Left ventricle myocardium inferior (tissue), 1 donor: ENCODE measurements around the gene C10orf62. TPM values are rescaled to one million over a fixed set of nuclear protein-coding genes. Genes with fewer than 3 reads are reported as not detected.

ENCODE experiments used
- DNase-seq: peaks from one replicate; pipeline ENCODE4 v3.0.0-alpha.2; 2020
- H3K27ac ChIP-seq: fragments of 200-600 bp; replicated peaks from 2 replicates; pipeline ENCODE4 v1.8.0; 2021
- H3K27me3 ChIP-seq: fragments of 200-600 bp; 2 replicates; pipeline ENCODE4 v1.8.0; 2021; ENCODE audit warnings: low read depth
- H3K36me3 ChIP-seq: fragments of 200-600 bp; 2 replicates; pipeline ENCODE4 v1.8.0; 2021
- H3K4me1 ChIP-seq: fragments of 200-600 bp; 2 replicates; pipeline ENCODE4 v1.8.0; 2021
- H3K4me3 ChIP-seq: fragments of 200-600 bp; 2 replicates; pipeline ENCODE4 v1.8.0; 2021; ENCODE audit warnings: mild to moderate bottlenecking, moderate library complexity
- H3K9me3 ChIP-seq: fragments of 200-600 bp; replicated peaks from 2 replicates; pipeline ENCODE4 v1.8.0; 2021
- intact Hi-C: fragments of 100-400 bp; cut with micrococcal nuclease; formaldehyde crosslinking; loops from one replicate; pipeline ENCODE4 v1.11.0; 2022
- total RNA-seq: library from RNA; stranded (reverse); fragmentation: NEBNext Ultra II Directional; extraction: Animal tissue kit (Norgen Biotek cat#: 25700); gene quantifications from one replicate; pipeline ENCODE4 v1.2.1, GENCODE V29; 2021
- TF ChIP-seq, protein P1 (sequence below): fragments of 200-600 bp; IDR thresholded peaks from 2 replicates; pipeline ENCODE4 v1.8.0; 2021; ENCODE audit warnings: antibody characterized with exemption, mild to moderate bottlenecking, borderline replicate concordance
- donor health status: DM: no; HTN: yes; CAD: no; lungs with severe emphysema.

Gene C10orf62
- total RNA-seq, 1 donor from 2014 or later, result 1.5 TPM

DNA sequence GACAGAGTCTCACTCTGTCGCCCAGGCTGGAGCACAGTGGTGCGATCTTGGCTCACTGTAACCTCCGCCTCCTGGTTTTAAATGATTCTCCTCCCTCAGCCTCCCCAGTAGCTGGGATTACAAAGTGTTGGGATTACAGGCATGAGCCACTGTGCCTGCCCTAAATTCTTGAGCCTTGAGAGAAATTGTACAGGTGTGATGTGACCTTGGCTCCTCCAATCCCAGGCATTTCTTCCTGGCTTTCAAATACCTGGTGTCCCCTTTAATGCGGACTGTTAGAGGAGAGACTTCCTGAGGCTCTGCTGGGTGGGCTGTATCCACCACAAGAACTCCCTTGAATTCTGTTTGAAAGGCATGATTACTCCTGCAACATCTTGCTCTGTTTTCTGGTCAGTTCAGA is 28.8 kb downstream of the C10orf62 start:
- no peaks in the 10 kb centered on the region for H3K9me3 ChIP-seq
- no peak overlapping the region for H3K4me3 ChIP-seq
- intact Hi-C loops, result no loop called here
- no peak for DNase-seq
- no peak overlapping the region for H3K27ac ChIP-seq
- H3K27me3 ChIP-seq, result no peaks in the 10 kb centered on the region
- H3K36me3 ChIP-seq, result no peaks in the 10 kb centered on the region
- TF ChIP-seq, protein P1, sequence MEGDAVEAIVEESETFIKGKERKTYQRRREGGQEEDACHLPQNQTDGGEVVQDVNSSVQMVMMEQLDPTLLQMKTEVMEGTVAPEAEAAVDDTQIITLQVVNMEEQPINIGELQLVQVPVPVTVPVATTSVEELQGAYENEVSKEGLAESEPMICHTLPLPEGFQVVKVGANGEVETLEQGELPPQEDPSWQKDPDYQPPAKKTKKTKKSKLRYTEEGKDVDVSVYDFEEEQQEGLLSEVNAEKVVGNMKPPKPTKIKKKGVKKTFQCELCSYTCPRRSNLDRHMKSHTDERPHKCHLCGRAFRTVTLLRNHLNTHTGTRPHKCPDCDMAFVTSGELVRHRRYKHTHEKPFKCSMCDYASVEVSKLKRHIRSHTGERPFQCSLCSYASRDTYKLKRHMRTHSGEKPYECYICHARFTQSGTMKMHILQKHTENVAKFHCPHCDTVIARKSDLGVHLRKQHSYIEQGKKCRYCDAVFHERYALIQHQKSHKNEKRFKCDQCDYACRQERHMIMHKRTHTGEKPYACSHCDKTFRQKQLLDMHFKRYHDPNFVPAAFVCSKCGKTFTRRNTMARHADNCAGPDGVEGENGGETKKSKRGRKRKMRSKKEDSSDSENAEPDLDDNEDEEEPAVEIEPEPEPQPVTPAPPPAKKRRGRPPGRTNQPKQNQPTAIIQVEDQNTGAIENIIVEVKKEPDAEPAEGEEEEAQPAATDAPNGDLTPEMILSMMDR, result no peak
- H3K4me1 ChIP-seq, result no peaks in the 10 kb centered on the region

DNA sequence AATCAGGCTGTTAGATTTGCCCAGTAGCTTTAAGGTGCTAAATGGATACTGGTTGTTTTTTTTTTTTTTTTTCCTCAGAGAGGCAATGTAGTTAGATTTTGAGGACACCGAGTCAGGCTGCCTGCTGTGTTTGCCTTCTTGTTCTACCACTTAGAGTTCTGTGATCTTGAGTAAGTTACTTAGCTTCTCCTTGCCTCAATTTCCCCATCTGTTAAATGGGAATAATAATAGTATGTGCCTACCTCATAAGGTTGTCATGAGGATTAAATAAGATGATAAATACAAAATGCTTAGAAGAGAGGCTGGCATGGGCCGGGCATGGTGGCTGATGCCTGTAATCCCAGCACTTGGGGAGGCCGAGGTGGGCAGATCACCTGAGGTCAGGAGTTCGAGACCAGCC is 29.2 kb downstream of the C10orf62 start:
- intact Hi-C loops, result no loop called here
- TF ChIP-seq, protein P1, result no peak

DNA sequence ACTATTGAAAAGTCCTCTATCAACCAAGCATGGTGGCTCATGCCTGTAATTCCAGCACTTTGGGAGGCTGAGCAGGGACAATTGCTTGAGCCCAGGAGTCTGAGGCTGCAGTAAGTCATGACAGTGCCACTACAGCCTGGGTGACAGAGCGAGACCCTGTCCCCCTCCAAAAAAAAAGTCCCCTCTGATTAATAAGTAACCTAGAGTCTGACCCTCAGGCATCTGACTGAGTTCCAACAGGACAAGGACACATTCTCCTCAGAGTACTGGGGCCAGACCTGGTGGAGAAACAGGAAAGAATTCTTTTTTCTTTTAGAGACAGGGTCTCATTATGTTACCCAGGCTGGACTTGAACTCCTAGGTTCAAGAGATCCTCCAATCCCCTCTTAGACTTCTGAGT is 33.8 kb downstream of the C10orf62 start:
- H3K9me3 ChIP-seq, result no peaks in the 10 kb centered on the region

More for the DNA sequence above, 29.2 kb downstream of the C10orf62 start:
- H3K9me3 ChIP-seq, result no peaks in the 10 kb centered on the region
- no peaks in the 10 kb centered on the region for H3K27me3 ChIP-seq
- no peaks in the 10 kb centered on the region for H3K36me3 ChIP-seq
- no peaks in the 10 kb centered on the region for H3K4me1 ChIP-seq
- no peak for DNase-seq
- no peak overlapping the region for H3K4me3 ChIP-seq
- H3K27ac ChIP-seq, result no peak overlapping the region

DNA sequence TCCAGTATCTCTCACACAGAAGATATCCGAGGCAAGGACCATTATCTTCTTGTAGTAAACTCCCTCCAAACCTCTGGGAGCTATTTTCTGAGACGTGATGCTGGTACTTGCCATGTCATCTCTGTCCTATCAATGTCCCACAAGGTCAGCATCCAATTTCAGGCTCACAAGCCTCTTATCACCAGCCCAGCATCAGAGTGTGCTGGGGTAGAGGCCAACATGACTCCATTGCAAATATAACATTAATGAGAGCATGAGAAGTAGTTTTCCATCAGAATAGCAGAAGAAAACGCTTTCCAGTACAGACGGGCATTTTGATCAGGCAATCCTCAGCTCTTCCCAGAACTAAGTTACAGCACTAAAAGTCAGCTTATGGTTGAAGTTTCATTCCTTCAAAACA is 38.2 kb downstream of the C10orf62 start:
- no peak for DNase-seq
- no peaks in the 10 kb centered on the region for H3K27me3 ChIP-seq
- intact Hi-C loops, result no loop called here
- H3K4me3 ChIP-seq, result no peak overlapping the region
- H3K27ac ChIP-seq, result peak overlapping the region; percentile 21
- H3K36me3 ChIP-seq, result no peaks in the 10 kb centered on the region
- TF ChIP-seq, protein P1, result no peak
- no peaks in the 10 kb centered on the region for H3K9me3 ChIP-seq
- H3K4me1 ChIP-seq, result peaks cover 10% of the 10 kb centered on the region

More for the DNA sequence above, 33.8 kb downstream of the C10orf62 start:
- intact Hi-C loops, result no loop called here
- TF ChIP-seq, protein P1, result no peak
- Histone ChIP-seq H3K27me3 (no peaks in the 10 kb centered on the region), H3K4me1 (peaks cover 7% of the 10 kb centered on the region), H3K27ac (no peak overlapping the region), H3K36me3 (no peaks in the 10 kb centered on the region), H3K4me3 (no peak overlapping the region)
- DNase-seq, result no peak

DNA sequence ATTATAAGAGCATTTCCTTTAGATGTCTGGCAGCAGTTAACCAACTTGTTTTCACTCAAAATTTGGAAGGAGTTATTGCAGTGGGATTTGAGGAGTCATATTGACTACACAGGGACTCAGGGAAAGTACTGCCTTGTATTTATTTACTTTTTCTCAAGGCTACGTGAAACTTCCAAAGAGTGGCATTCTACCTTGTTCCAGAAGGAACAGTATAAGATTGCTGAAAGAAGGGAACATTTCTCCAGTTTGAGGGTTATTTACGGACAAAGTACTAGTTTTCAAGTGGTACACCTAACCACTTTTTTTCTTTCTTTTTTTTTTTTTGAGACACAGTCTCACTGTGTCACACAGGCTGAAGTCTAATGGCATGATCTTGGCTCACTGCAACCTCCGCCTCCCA is 38.7 kb downstream of the C10orf62 start:
- TF ChIP-seq, protein P1, result no peak
- H3K27me3 ChIP-seq, result no peaks in the 10 kb centered on the region
- DNase-seq, result no peak
- no peaks in the 10 kb centered on the region for H3K36me3 ChIP-seq
- H3K9me3 ChIP-seq, result no peaks in the 10 kb centered on the region
- no peak overlapping the region for H3K27ac ChIP-seq
- H3K4me3 ChIP-seq, result no peak overlapping the region
- H3K4me1 ChIP-seq, result peaks cover 15% of the 10 kb centered on the region
- intact Hi-C loops, result no loop called here

DNA sequence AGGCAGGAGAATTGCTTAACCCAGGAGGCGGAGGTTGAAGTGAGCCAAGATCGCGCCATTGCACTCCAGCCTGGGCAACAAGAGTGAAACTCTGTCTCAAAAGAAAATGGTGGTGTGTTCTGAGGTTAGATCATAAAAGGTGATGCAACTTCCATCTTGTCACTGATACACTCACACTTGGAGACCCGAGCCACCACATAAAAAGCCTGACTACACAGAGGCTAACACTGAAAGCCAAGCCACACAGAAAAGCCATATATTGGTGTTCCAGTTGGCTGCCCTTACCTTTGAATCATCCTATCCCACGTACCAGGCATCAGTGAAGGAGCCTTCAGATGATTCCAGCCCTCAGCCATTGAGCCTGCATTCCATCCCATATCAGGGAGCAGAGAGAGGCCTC is 39.8 kb downstream of the C10orf62 start:
- TF ChIP-seq, protein P1, result no peak
- no peak for DNase-seq
- H3K9me3 ChIP-seq, result no peaks in the 10 kb centered on the region
- intact Hi-C loops, result no loop called here
- H3K4me1 ChIP-seq, result peaks cover 22% of the 10 kb centered on the region
- no peak overlapping the region for H3K27ac ChIP-seq
- H3K27me3 ChIP-seq, result no peaks in the 10 kb centered on the region
- no peaks in the 10 kb centered on the region for H3K36me3 ChIP-seq
- H3K4me3 ChIP-seq, result no peak overlapping the region
